A549 (cell line): ENCODE results near the gene LTF.
"Not testable (repeated sequence)": the region's sequence is repeated elsewhere in the genome, so short reads cannot be mapped to it uniquely, and the experiment has no call there.

Source experiments
- CHD2 ChIP-seq: fragments of 150-350 bp; IDR thresholded peaks from 2 replicates; pipeline ENCODE4 v1.6.1; 2014; ENCODE audit warnings: low read length; ENCODE audit not compliant: partially characterized antibody
- CTCF ChIP-seq: fragments of >200 bp; sonication (Bioruptor Twin); formaldehyde crosslinking; IDR thresholded peaks from 3 replicates; pipeline ENCODE4 v1.5.1; 2016
- EP300 ChIP-seq, 2 experiments: fragments of >200 bp; sonication (Bioruptor Twin); formaldehyde crosslinking; IDR thresholded peaks; 2 replicates in 1 of 2; 3 replicates in 1 of 2; pipeline ENCODE4 v1.6.1; 2016 to 2017
- HDAC2 ChIP-seq: fragments of 200-600 bp; sonication (generic); IDR thresholded peaks from 2 replicates; pipeline ENCODE4 v1.6.1; 2016
- MAFK ChIP-seq: fragments of 450-650 bp; IDR thresholded peaks from 2 replicates; pipeline ENCODE4 v1.6.1; 2014; ENCODE audit not compliant: partially characterized antibody
- MAX ChIP-seq: IDR thresholded peaks from 2 replicates; pipeline ENCODE4 v1.6.1; 2012
- MAZ ChIP-seq: fragments of 150-350 bp; IDR thresholded peaks from 2 replicates; pipeline ENCODE4 v1.6.1; 2014; ENCODE audit warnings: antibody characterized with exemption, low read depth, low read length, borderline replicate concordance
- NFE2L2 ChIP-seq: fragments of 150-350 bp; conservative IDR thresholded peaks from 2 replicates; pipeline ENCODE4 v1.6.1; 2014; ENCODE audit warnings: low read length
- RAD21 ChIP-seq, 2 experiments: fragments of >200 bp in 1 of 2; sonication (Bioruptor Twin) in 1 of 2; formaldehyde crosslinking in 1 of 2; IDR thresholded peaks in 1 of 2; conservative IDR thresholded peaks in 1 of 2; 2 replicates in 1 of 2; 3 replicates in 1 of 2; pipeline ENCODE4 v1.6.1; 2012 to 2018; ENCODE audit warnings: inconsistent platforms in 1 of 2
- RCOR1 ChIP-seq: fragments of 150-350 bp; IDR thresholded peaks from 2 replicates; pipeline ENCODE4 v1.6.1; 2014; ENCODE audit warnings: antibody characterized with exemption, low read length, low read depth
- USF2 ChIP-seq: fragments of 450-650 bp; IDR thresholded peaks from 2 replicates; pipeline ENCODE4 v1.6.1; 2014; ENCODE audit warnings: antibody characterized with exemption

- not testable (repeated sequence) for TF ChIP-seq CHD2; USF2; HDAC2; CTCF; MAZ; NFE2L2; RCOR1; EP300 (IDR thresholded peaks at IDR 0.05); MAX; RAD21 (conservative IDR thresholded peaks at IDR 0.05 in 1 of 2, IDR thresholded peaks at IDR 0.05 in 1 of 2); MAFK
Observed at GRCh38 chr3:46431905-46432304, 32.8 kb downstream of the LTF start.
